SU-DHL-6 (cell line): ENCODE data around the gene SHROOM2.

Experiments
- H2AFZ ChIP-seq: fragments of 200-600 bp; sonication (generic); 2 replicates; pipeline ENCODE4 v1.6.1; 2014; ENCODE audit warnings: low read depth, mild to moderate bottlenecking, moderate library complexity, mixed read lengths, antibody characterized with exemption, low read length; ENCODE audit not compliant: severe bottlenecking
- H3F3A ChIP-seq: fragments of 200-600 bp; shearing (Covaris generic); 2 replicates; pipeline ENCODE4 v1.6.0; 2016; ENCODE audit warnings: antibody characterized with exemption, mild to moderate bottlenecking; ENCODE audit not compliant: insufficient read depth
- H3K27ac ChIP-seq: fragments of 200-600 bp; sonication (generic); 2 replicates; pipeline ENCODE4 v1.5.1; 2016; ENCODE audit warnings: low read depth, mild to moderate bottlenecking, low read length, moderate library complexity, mixed read lengths
- H3K27me3 ChIP-seq: fragments of 200-600 bp; sonication (generic), shearing (Covaris generic); 2 replicates; pipeline ENCODE4 v1.6.0; 2014; ENCODE audit warnings: mild to moderate bottlenecking, low read length
- H3K36me3 ChIP-seq: fragments of 200-600 bp; sonication (generic); 2 replicates; pipeline ENCODE4 v1.6.1; 2014; ENCODE audit warnings: mild to moderate bottlenecking, low read length, mixed read lengths
- H3K4me2 ChIP-seq: fragments of 300-600, 200-600 bp; shearing (Covaris generic), sonication (generic); 2 replicates; pipeline ENCODE4 v1.6.0; 2014; ENCODE audit warnings: low read length, low read depth, mild to moderate bottlenecking; ENCODE audit not compliant: poor library complexity, severe bottlenecking
- H3K4me3 ChIP-seq: fragments of 200-600 bp; sonication (generic); 2 replicates; pipeline ENCODE4 v1.5.1; 2014; ENCODE audit warnings: antibody characterized with exemption, low read length, mild to moderate bottlenecking, mixed read lengths; ENCODE audit not compliant: insufficient read depth, poor library complexity, severe bottlenecking
- H3K79me2 ChIP-seq: fragments of 200-600 bp; sonication (generic); 2 replicates; pipeline ENCODE4 v1.6.1; 2014; ENCODE audit warnings: mild to moderate bottlenecking, low read length, moderate library complexity; ENCODE audit not compliant: insufficient read depth
- H3K9ac ChIP-seq: fragments of 200-600 bp; sonication (generic); 2 replicates; pipeline ENCODE4 v1.7.0; 2014; ENCODE audit warnings: mild to moderate bottlenecking, low read length
- H3K9me2 ChIP-seq: fragments of 200-600 bp; sonication (generic); replicated peaks from 2 replicates; pipeline ENCODE4 v1.6.1; 2014; ENCODE audit warnings: low read length; ENCODE audit not compliant: insufficient read depth
- H3K9me3 ChIP-seq: fragments of 200-600 bp; sonication (generic); 2 replicates; pipeline ENCODE4 v1.6.1; 2014; ENCODE audit warnings: low read length, mixed read lengths; ENCODE audit not compliant: insufficient read depth
- H4K20me1 ChIP-seq: fragments of 200-600 bp; sonication (generic); 2 replicates; pipeline ENCODE4 v1.6.1; 2014; ENCODE audit warnings: low read depth, mild to moderate bottlenecking, antibody characterized with exemption, low read length, moderate library complexity, mixed read lengths
- EZH2phosphoT487 ChIP-seq: fragments of 200-600 bp; sonication (generic), shearing (Covaris generic); conservative IDR thresholded peaks from 2 replicates; pipeline ENCODE4 v1.6.1; 2018; ENCODE audit warnings: mild to moderate bottlenecking, antibody characterized with exemption, low read length, moderate library complexity, mixed read lengths
- TF ChIP-seq, protein P1 (sequence below): fragments of 200-600 bp; sonication (generic); IDR thresholded peaks from one replicate; pipeline ENCODE4 v1.5.1; 2017; ENCODE audit warnings: antibody characterized with exemption, mild to moderate bottlenecking, low read length, moderate library complexity; ENCODE audit not compliant: insufficient read depth, poor library complexity, severe bottlenecking

SHROOM2 gene

DNA sequence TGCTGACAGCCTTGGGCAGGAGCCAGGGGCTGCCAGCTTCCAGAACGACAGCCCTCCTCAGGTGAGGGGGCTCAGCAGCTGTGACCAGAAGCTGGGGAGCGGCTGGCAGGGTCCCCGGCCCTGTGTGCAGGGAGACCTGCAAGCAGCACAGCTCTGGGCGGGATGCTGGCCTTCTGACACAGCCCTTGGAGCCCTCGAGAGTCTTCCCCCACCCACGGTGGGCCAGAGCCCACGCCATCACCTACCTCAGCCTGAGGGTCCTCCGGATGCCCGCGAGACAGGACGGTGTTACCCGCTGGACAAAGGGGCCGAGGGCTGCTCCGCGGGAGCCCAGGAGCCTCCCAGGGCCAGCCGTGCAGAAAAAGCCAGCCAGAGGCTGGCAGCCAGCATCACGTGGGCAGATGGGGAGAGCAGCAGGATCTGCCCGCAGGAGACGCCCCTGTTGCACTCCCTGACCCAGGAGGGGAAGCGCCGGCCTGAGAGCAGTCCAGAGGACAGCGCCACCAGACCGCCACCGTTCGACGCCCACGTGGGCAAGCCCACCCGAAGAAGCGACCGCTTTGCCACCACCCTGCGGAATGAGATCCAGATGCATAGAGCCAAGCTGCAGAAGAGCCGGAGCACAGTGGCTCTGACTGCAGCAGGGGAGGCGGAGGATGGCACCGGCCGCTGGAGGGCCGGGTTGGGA lies 109.1 kb downstream of the SHROOM2 start:
- H3K9me2 ChIP-seq: no peaks in the 10 kb centered on the region
- H4K20me1 ChIP-seq: no peaks in the 10 kb centered on the region
- no peak overlapping the region for H3K27ac ChIP-seq
- no peaks in the 10 kb centered on the region for H3K9me3 ChIP-seq
- no peaks in the 10 kb centered on the region for H3K79me2 ChIP-seq
- no peaks in the 10 kb centered on the region for H3K27me3 ChIP-seq
- H2AFZ ChIP-seq: no peak overlapping the region
- no peak overlapping the region for H3K4me3 ChIP-seq
- TF ChIP-seq, protein P1, sequence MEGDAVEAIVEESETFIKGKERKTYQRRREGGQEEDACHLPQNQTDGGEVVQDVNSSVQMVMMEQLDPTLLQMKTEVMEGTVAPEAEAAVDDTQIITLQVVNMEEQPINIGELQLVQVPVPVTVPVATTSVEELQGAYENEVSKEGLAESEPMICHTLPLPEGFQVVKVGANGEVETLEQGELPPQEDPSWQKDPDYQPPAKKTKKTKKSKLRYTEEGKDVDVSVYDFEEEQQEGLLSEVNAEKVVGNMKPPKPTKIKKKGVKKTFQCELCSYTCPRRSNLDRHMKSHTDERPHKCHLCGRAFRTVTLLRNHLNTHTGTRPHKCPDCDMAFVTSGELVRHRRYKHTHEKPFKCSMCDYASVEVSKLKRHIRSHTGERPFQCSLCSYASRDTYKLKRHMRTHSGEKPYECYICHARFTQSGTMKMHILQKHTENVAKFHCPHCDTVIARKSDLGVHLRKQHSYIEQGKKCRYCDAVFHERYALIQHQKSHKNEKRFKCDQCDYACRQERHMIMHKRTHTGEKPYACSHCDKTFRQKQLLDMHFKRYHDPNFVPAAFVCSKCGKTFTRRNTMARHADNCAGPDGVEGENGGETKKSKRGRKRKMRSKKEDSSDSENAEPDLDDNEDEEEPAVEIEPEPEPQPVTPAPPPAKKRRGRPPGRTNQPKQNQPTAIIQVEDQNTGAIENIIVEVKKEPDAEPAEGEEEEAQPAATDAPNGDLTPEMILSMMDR: no peak
- H3F3A ChIP-seq: no peaks in the 10 kb centered on the region
- H3K9ac ChIP-seq: no peak overlapping the region
- no peak overlapping the region for H3K4me2 ChIP-seq
- no peaks in the 10 kb centered on the region for H3K36me3 ChIP-seq

DNA sequence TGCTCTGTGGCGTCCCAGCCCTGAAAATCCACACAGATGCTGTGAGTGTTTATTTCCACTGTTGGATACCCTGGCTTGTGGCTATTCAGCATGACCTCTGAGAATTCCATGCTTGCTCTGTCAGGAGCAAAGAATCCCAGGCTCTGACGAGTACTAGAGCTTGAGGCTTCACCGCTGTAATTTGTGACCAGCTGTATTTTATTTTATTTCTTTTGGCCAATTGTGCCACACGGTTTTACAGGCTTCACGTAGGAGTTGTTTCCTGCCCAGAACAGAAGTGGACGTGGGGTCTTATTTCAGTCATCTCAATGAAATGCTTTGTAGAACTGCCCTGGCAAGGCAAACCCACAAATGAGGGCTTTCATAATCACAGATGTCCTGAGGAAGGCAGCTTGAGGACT lies 111.5 kb downstream of the SHROOM2 start:
- H3K9me2 ChIP-seq: no peaks in the 10 kb centered on the region
- no peak overlapping the region for H3K4me3 ChIP-seq
- no peak overlapping the region for H3K4me2 ChIP-seq
- no peak overlapping the region for H2AFZ ChIP-seq
- no peaks in the 10 kb centered on the region for H4K20me1 ChIP-seq
- no peaks in the 10 kb centered on the region for H3F3A ChIP-seq
- TF ChIP-seq, protein P1: no peak
- TF ChIP-seq EZH2phosphoT487: no peak
- no peak overlapping the region for H3K27ac ChIP-seq
- no peaks in the 10 kb centered on the region for H3K9me3 ChIP-seq
- H3K79me2 ChIP-seq: no peaks in the 10 kb centered on the region
- H3K36me3 ChIP-seq: no peaks in the 10 kb centered on the region
- H3K27me3 ChIP-seq: no peaks in the 10 kb centered on the region
- no peak overlapping the region for H3K9ac ChIP-seq

DNA sequence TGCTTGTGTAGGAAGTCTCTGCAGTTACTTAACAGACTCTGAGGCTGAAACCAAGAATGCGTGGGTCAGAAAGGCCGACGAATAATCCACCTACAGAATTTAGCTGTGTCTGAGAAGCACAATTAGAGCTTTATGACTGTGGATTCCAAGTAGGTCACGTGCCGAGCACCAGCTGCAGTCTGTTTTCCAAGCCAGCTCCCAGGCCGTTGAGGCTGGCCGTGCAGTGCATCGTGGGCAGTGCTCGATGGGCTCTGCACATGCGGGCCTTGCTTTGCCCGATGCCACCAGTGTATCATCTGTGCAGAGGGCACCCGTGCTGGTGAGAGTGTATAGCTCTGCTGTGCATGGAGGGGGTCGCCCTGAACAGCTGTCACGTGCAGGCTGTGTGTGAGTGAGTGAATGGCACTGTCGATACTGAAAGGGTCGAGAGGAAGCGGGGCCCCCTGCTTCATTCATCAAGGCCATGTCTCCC lies 113.4 kb downstream of the SHROOM2 start:
- no peak overlapping the region for H3K4me3 ChIP-seq
- H2AFZ ChIP-seq: no peak overlapping the region
- no peaks in the 10 kb centered on the region for H3K27me3 ChIP-seq
- no peaks in the 10 kb centered on the region for H3K79me2 ChIP-seq
- TF ChIP-seq, protein P1: no peak
- no peak for TF ChIP-seq EZH2phosphoT487
- H3K9me2 ChIP-seq: no peaks in the 10 kb centered on the region
- H3K9me3 ChIP-seq: no peaks in the 10 kb centered on the region
- no peak overlapping the region for H3K27ac ChIP-seq
- no peak overlapping the region for H3K4me2 ChIP-seq
- H3F3A ChIP-seq: no peaks in the 10 kb centered on the region
- no peaks in the 10 kb centered on the region for H4K20me1 ChIP-seq
- H3K36me3 ChIP-seq: no peaks in the 10 kb centered on the region
- H3K9ac ChIP-seq: no peak overlapping the region
